ENCODE measurements around the gene CILP2.

Gene CILP2

GRCh38 chr19:19587771-19588170 is 49.7 kb downstream of the CILP2 start:
- Histone ChIP-seq H3K4me3 (ENCODE audit: low read length) (no peak overlapping the region), H3K9me3 (ENCODE audit: control insufficient read depth, low read depth, low read length) (no peaks in the 10 kb centered on the region), H3K4me1 (ENCODE audit: control insufficient read depth, low read depth, low read length) (peaks cover 9% of the 10 kb centered on the region), H3K36me3 (ENCODE audit: control insufficient read depth, low read depth, low read length) (no peaks in the 10 kb centered on the region), H3K27me3 (ENCODE audit: control insufficient read depth, insufficient read depth, low read length) (no peaks in the 10 kb centered on the region), H3K9ac (ENCODE audit: low read length) (no peak overlapping the region), H3K27ac (ENCODE audit: low read length) (no peak overlapping the region)

- Histone ChIP-seq H3K36me3 (ENCODE audit: control insufficient read depth, low read depth, low read length) (no peaks in the 10 kb centered on the region), H3K9me3 (ENCODE audit: control insufficient read depth, low read depth, low read length) (no peaks in the 10 kb centered on the region), H3K4me1 (ENCODE audit: control insufficient read depth, low read depth, low read length) (peaks cover 9% of the 10 kb centered on the region), H3K4me3 (ENCODE audit: low read length) (no peak overlapping the region), H3K27me3 (ENCODE audit: control insufficient read depth, insufficient read depth, low read length) (no peaks in the 10 kb centered on the region), H3K27ac (ENCODE audit: low read length) (no peak overlapping the region), H3K9ac (ENCODE audit: low read length) (no peak overlapping the region)
Measured at GRCh38 chr19:19588546-19588945, 50.5 kb downstream of the CILP2 start.

GRCh38 chr19:19591133-19591825 is 53.2 kb downstream of the CILP2 start:
- H3K9me3 ChIP-seq (ENCODE audit: control insufficient read depth, low read depth, low read length): no peaks in the 10 kb centered on the region
- H3K4me3 ChIP-seq (ENCODE audit: low read length): no peak overlapping the region
- peaks cover 9% of the 10 kb centered on the region for H3K4me1 ChIP-seq (ENCODE audit: control insufficient read depth, low read depth, low read length)
- no peak overlapping the region for H3K9ac ChIP-seq (ENCODE audit: low read length)
- H3K27me3 ChIP-seq (ENCODE audit: control insufficient read depth, insufficient read depth, low read length): no peaks in the 10 kb centered on the region
- H3K27ac ChIP-seq (ENCODE audit: low read length): no peak overlapping the region
- no peaks in the 10 kb centered on the region for H3K36me3 ChIP-seq (ENCODE audit: control insufficient read depth, low read depth, low read length)

GRCh38 chr19:19592690-19593089 is 54.6 kb downstream of the CILP2 start:
- no peaks in the 10 kb centered on the region for H3K27me3 ChIP-seq (ENCODE audit: control insufficient read depth, insufficient read depth, low read length)
- H3K4me3 ChIP-seq (ENCODE audit: low read length): no peak overlapping the region
- H3K27ac ChIP-seq (ENCODE audit: low read length): no peak overlapping the region
- no peaks in the 10 kb centered on the region for H3K9me3 ChIP-seq (ENCODE audit: control insufficient read depth, low read depth, low read length)
- H3K9ac ChIP-seq (ENCODE audit: low read length): no peak overlapping the region
- H3K4me1 ChIP-seq (ENCODE audit: control insufficient read depth, low read depth, low read length): peaks cover 9% of the 10 kb centered on the region
- no peaks in the 10 kb centered on the region for H3K36me3 ChIP-seq (ENCODE audit: control insufficient read depth, low read depth, low read length)

- Histone ChIP-seq H3K27me3 (ENCODE audit: control insufficient read depth, insufficient read depth, low read length) (no peaks in the 10 kb centered on the region), H3K9me3 (ENCODE audit: control insufficient read depth, low read depth, low read length) (no peaks in the 10 kb centered on the region), H3K27ac (ENCODE audit: low read length) (no peak overlapping the region), H3K36me3 (ENCODE audit: control insufficient read depth, low read depth, low read length) (no peaks in the 10 kb centered on the region), H3K4me3 (ENCODE audit: low read length) (no peak overlapping the region), H3K9ac (ENCODE audit: low read length) (no peak overlapping the region), H3K4me1 (ENCODE audit: control insufficient read depth, low read depth, low read length) (peaks cover 9% of the 10 kb centered on the region)
Measured at GRCh38 chr19:19594381-19594780, 56.3 kb downstream of the CILP2 start.

GRCh38 chr19:19595171-19595701 is 57.2 kb downstream of the CILP2 start:
- Histone ChIP-seq H3K27ac (ENCODE audit: low read length) (no peak overlapping the region), H3K36me3 (ENCODE audit: control insufficient read depth, low read depth, low read length) (no peaks in the 10 kb centered on the region), H3K9me3 (ENCODE audit: control insufficient read depth, low read depth, low read length) (no peaks in the 10 kb centered on the region), H3K4me1 (ENCODE audit: control insufficient read depth, low read depth, low read length) (peaks cover 9% of the 10 kb centered on the region), H3K27me3 (ENCODE audit: control insufficient read depth, insufficient read depth, low read length) (no peaks in the 10 kb centered on the region), H3K4me3 (ENCODE audit: low read length) (no peak overlapping the region), H3K9ac (ENCODE audit: low read length) (no peak overlapping the region)

Data from iPS-18a (cell line).